AG09309 (cell line): Measurements from ENCODE around the gene HEG1.
A peak's percentile ranks its signal among the peaks of the same experiment; 100 is the strongest.

Experiments
- DNase-seq: peaks from one replicate; pipeline ENCODE4 v3.0.0-alpha.2; 2010; ENCODE audit warnings: low read depth
- H3K4me3 ChIP-seq: 2 replicates; pipeline ENCODE4 v1.5.1; 2011; ENCODE audit warnings: mild to moderate bottlenecking, low read depth, low read length, moderate library complexity; ENCODE audit not compliant: control insufficient read depth
- TF ChIP-seq, protein P1 (sequence below): IDR thresholded peaks from 2 replicates; pipeline ENCODE4 v1.5.1; 2011; ENCODE audit warnings: mild to moderate bottlenecking, low read depth, low read length, inconsistent platforms; ENCODE audit not compliant: insufficient read depth, control insufficient read depth; ENCODE audit errors: missing control alignments

HEG1 gene

DNA sequence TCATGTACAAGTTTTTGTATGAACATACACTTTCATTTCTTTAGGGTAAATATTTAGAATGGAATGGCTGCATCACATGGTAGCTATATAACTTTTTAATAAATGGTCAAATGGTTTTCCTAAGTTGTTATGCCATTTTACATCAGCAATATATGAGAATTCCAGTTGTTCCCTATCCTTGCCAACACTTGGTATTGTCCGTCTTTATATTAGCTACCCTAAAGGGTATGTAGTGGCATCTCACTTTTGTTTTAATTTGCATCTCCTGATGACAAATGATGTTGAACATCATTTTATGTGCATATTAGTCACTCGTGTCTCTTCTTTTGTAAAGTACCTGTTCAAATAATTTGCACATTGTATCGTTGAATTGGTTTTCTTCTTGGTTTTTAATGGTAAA lies 118.7 kb downstream of the HEG1 start:
- no peak overlapping the region for H3K4me3 ChIP-seq
- TF ChIP-seq, protein P1, sequence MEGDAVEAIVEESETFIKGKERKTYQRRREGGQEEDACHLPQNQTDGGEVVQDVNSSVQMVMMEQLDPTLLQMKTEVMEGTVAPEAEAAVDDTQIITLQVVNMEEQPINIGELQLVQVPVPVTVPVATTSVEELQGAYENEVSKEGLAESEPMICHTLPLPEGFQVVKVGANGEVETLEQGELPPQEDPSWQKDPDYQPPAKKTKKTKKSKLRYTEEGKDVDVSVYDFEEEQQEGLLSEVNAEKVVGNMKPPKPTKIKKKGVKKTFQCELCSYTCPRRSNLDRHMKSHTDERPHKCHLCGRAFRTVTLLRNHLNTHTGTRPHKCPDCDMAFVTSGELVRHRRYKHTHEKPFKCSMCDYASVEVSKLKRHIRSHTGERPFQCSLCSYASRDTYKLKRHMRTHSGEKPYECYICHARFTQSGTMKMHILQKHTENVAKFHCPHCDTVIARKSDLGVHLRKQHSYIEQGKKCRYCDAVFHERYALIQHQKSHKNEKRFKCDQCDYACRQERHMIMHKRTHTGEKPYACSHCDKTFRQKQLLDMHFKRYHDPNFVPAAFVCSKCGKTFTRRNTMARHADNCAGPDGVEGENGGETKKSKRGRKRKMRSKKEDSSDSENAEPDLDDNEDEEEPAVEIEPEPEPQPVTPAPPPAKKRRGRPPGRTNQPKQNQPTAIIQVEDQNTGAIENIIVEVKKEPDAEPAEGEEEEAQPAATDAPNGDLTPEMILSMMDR = no peak
- no peak for DNase-seq

DNA sequence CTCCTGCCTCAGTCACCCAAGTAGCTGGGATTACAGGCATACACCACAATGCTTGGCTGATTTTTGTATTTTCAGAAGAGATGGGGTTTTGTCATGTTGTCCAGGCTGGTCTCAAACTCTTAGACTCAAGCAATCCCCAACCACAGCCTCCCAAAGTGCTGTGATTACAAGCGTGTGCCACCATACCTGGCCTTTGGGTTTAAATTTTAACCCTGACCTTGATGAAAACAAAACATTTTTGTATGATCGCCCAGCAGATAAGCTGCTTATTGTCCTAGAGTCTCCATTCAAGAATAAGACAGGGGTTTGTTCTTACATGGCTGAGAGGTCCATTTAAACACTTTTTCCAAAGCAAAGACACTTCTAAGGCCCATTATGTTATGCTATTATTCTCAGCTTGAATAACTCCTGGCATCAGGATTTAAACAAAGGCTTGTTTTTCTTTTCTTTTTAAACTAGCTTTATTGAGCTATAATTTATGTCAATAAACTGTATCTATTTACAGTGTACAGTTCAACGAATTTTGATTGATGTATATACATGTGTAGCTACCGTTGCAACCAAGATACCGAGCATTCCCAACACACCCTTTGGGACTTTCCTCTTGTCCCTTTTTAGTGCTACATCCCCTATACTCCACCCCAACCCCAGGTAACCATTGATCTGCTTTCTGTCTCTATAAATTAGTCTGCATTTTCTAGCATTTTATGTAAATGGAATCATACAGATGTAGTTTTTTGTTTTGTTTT lies 119.8 kb downstream of the HEG1 start:
- no peak overlapping the region for H3K4me3 ChIP-seq
- TF ChIP-seq, protein P1 = no peak
- no peak for DNase-seq

DNA sequence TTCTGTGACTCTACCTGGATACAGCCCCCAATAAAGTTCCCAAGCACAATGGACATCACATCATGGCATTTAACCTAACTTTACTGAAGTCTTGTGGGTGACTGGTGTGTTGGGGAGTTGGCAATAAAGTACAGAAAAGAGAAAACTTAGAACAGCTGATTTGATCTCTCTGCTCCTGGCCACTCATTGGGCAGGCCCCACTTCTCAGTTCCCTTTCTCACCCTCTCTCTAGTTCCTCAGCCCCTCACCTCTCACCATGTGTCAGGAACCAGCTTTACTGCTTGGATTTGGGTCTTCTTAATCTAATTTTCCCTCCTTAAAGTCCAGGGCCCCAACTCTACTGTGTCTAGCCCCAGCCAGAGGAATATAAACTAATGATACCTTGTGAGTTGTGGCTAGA lies 120.5 kb downstream of the HEG1 start:
- no peak overlapping the region for H3K4me3 ChIP-seq
- no peak for DNase-seq
- TF ChIP-seq, protein P1 = no peak

DNA sequence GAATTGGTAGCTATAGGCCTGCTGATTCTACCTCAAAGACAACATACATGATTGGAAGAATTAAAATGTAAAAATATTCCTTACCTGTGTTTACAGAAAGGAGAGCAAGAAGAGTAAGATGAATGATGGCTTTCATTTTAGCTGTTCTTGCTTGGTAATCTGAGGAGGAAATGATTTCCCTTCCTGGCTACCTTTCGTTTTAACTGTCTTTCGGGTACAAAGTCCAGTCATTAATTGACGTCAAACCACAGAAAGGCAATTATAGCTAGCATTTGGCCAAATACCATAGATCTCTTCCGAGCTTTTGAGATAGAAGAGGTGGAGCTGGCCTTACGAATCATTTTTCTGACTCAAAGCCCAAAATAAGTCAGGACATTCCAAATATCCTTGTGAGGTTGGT lies 121.2 kb downstream of the HEG1 start, which contains the start of gene MUC13:
TSS of gene MUC13 (minus strand) at position 175 of the 400 bp plus-strand sequence. CDS start at position 136, 39 bp downstream.
- DNase-seq = no peak
- H3K4me3 ChIP-seq = no peak within 1 kb of the TSS
- TF ChIP-seq, protein P1 = no peak

DNA sequence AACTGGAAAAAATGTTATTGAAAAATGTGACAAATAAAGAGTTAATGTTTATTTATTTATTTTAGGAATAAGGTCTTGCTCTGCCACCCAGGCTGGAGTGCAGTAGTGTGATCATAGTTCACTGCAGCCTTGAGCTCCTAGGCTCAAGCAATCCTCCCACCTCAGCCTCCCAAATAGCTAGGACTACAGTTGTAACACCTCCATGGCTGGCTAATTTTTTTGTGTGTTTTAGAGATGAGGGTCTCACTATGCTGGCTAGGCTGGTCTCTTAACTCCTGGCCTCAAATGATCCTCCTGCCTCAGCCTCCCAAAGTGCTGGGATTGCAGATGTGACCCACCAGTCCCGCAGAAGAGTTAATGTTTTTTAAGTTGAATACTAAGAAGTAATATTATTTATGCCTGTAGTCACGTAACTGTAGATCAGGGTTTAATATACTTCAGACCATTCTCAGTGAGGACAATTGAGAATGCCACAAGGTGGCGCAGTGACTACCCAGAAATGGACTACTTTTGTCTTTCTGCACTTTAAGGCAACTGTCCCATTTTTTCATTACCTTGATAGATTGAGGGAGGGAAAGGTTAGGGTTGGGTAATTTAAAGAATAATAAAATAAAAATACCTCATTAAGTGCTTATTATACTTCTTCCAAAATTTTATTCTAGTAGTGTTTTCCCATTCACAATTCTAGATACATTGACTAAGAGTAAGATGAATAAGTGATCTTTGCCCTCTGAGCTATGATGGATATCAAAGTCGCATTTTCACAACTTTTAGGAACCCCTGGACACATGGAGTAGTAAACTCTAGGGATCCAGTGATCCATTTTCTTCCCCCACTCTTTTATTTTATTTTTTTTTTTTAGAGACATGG lies 127.2 kb downstream of the HEG1 start:
- DNase-seq = peak; percentile 40
- H3K4me3 ChIP-seq = no peak overlapping the region
- TF ChIP-seq, protein P1 = peak; percentile 67

DNA sequence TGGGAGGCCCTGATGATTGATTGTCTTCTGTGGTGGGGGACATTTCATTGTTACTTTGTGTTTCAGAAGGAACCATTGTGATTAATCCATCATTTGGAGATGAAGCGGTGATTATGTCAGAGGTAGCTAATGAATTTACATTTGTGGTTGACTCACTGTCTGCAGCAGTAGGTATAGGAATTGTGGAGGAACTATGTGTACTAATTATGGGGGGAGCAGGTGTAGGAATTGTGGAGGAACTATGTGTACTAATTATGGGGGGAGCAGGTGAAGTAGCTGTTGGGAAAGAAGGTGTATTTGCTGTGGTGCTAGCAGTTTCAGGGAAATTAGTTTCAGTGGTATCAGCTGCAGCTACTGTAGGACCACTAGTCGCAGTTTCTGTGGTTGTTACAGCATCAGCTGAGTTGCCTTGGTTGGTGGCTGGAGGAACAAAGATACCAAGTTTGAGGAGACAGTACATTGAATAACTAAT lies 128.2 kb downstream of the HEG1 start:
- no peak for DNase-seq
- TF ChIP-seq, protein P1 = no peak
- H3K4me3 ChIP-seq = no peak overlapping the region
